CD14-positive monocyte (primary cell): ENCODE data around the gene WDR43. TPM values are rescaled to one million over a fixed set of nuclear protein-coding genes. Genes with fewer than 3 reads are reported as not detected.

ENCODE experiments used
- DNase-seq, 3 donors: peaks; one replicate each; pipeline ENCODE4 v3.0.0-alpha.2; 2011 to 2022
- H2AFZ ChIP-seq: 2 replicates; pipeline ENCODE4 v1.6.0; 2012; ENCODE audit warnings: mild to moderate bottlenecking, low read depth, low read length, inconsistent platforms; ENCODE audit not compliant: insufficient read depth, poor library complexity, severe bottlenecking
- H3K27ac ChIP-seq, 2 donors: 1 replicate in 1 of 2; 2 replicates in 1 of 2; pipeline ENCODE4 v1.5.1; 2012 to 2013; ENCODE audit warnings: low read length in 2 of 2, control low read depth in 1 of 2, inconsistent platforms in 1 of 2, low read depth in 1 of 2, mild to moderate bottlenecking in 1 of 2
- H3K27me3 ChIP-seq, 2 donors: one replicate each; pipeline versions ENCODE4 v1.6.0 to v1.6.1; 2011 to 2013; ENCODE audit warnings: low read length in 2 of 2; ENCODE audit not compliant: control insufficient read depth in 2 of 2, insufficient read depth in 2 of 2
- H3K36me3 ChIP-seq, 2 donors: replicated peaks in 1 of 2; 1 replicate in 1 of 2; 2 replicates in 1 of 2; pipeline versions ENCODE4 v1.5.1 to v1.6.1; 2012 to 2013; ENCODE audit warnings: low read length in 2 of 2, control low read depth in 1 of 2, inconsistent platforms in 1 of 2, mild to moderate bottlenecking in 1 of 2; ENCODE audit not compliant: insufficient read depth in 2 of 2, control insufficient read depth in 1 of 2
- H3K4me1 ChIP-seq, 2 donors: 1 replicate in 1 of 2; 2 replicates in 1 of 2; pipeline versions ENCODE4 v1.5.1 to v1.6.1; 2012 to 2013; ENCODE audit warnings: low read length in 2 of 2, control low read depth in 1 of 2, inconsistent platforms in 1 of 2, mild to moderate bottlenecking in 1 of 2, moderate library complexity in 1 of 2; ENCODE audit not compliant: insufficient read depth in 2 of 2, control insufficient read depth in 1 of 2
- H3K4me2 ChIP-seq: replicated peaks from 2 replicates; pipeline ENCODE3; 2012; ENCODE audit warnings: low read length, moderate library complexity, mild to moderate bottlenecking; ENCODE audit not compliant: poor library complexity, severe bottlenecking; ENCODE audit errors: extremely low read depth
- H3K4me3 ChIP-seq, 3 experiments: fragments of 200-600 bp in 1 of 3; sonication (generic) in 1 of 3; replicated peaks in 1 of 3; 1 replicate in 2 of 3; 2 replicates in 1 of 3; pipeline ENCODE4 v1.5.1; 2011 to 2013; ENCODE audit warnings: low read length in 3 of 3, mild to moderate bottlenecking in 3 of 3, control low read depth in 2 of 3, low read depth in 2 of 3, inconsistent platforms in 1 of 3, moderate library complexity in 1 of 3
- H3K79me2 ChIP-seq: 2 replicates; pipeline ENCODE4 v1.6.0; 2012; ENCODE audit warnings: mild to moderate bottlenecking, control low read depth, inconsistent platforms, low read length, moderate library complexity; ENCODE audit not compliant: insufficient read depth
- H3K9ac ChIP-seq: 2 replicates; pipeline ENCODE4 v1.6.0; 2017; ENCODE audit warnings: low read length, mild to moderate bottlenecking; ENCODE audit not compliant: insufficient read depth, poor library complexity, severe bottlenecking
- H3K9me3 ChIP-seq, 2 donors: replicated peaks in 1 of 2; 1 replicate in 1 of 2; 2 replicates in 1 of 2; pipeline versions ENCODE4 v1.5.1 to v1.6.1; 2012 to 2013; ENCODE audit warnings: low read length in 2 of 2, control low read depth in 1 of 2; ENCODE audit not compliant: control insufficient read depth in 1 of 2, insufficient read depth in 1 of 2
- H4K20me1 ChIP-seq: 2 replicates; pipeline ENCODE4 v1.6.0; 2012; ENCODE audit warnings: mild to moderate bottlenecking, low read length, control low read depth, moderate library complexity; ENCODE audit not compliant: insufficient read depth
- H3K27ac Mint-ChIP-seq, 7 donors: one replicate each; pipeline ENCODE4 v1.8.0; 2020; ENCODE audit warnings: mild to moderate bottlenecking in 7 of 7, mixed read lengths in 7 of 7, moderate library complexity in 6 of 7, inconsistent platforms in 2 of 7
- H3K27me3 Mint-ChIP-seq, 3 donors: one replicate each; pipeline ENCODE4 v1.8.0; 2021 to 2022; ENCODE audit warnings: low read depth in 3 of 3, mild to moderate bottlenecking in 3 of 3, mixed read lengths in 3 of 3, moderate library complexity in 3 of 3, inconsistent platforms in 1 of 3
- H3K36me3 Mint-ChIP-seq, 2 donors: one replicate each; pipeline ENCODE4 v1.8.0; 2020; ENCODE audit warnings: mixed read lengths in 2 of 2, inconsistent platforms in 1 of 2, mild to moderate bottlenecking in 1 of 2
- H3K4me1 Mint-ChIP-seq: one replicate; pipeline ENCODE4 v1.8.0; 2020; ENCODE audit warnings: mild to moderate bottlenecking, mixed read lengths
- H3K4me3 Mint-ChIP-seq, 2 donors: one replicate each; pipeline ENCODE4 v1.8.0; 2020; ENCODE audit warnings: mild to moderate bottlenecking in 2 of 2, mixed read lengths in 2 of 2, moderate library complexity in 1 of 2
- H3K9me3 Mint-ChIP-seq, 7 donors: one replicate each; pipeline ENCODE4 v1.8.0; 2020 to 2022; ENCODE audit warnings: mixed read lengths in 7 of 7, mild to moderate bottlenecking in 6 of 7, moderate library complexity in 6 of 7, inconsistent platforms in 2 of 7
- CTCF ChIP-seq: fragments of 200-600 bp; IDR thresholded peaks from one replicate; pipeline ENCODE4 v1.8.0; 2022; ENCODE audit warnings: antibody characterized with exemption, mild to moderate bottlenecking
- WGBS: methylation state at CpG from one replicate; pipeline ENCODE4 v1.1.5; 2013; ENCODE audit warnings: missing lambda C conversion rate; ENCODE audit not compliant: insufficient coverage; 5-methylcytosine and 5-hydroxymethylcytosine counted together
- intact Hi-C, 2 donors: fragments of 100-400 bp; cut with micrococcal nuclease; formaldehyde crosslinking; loops; one replicate each; pipeline versions ENCODE4 v1.15.0 to v1.15.1; 2023
- polyA plus RNA-seq, 3 donors: library from polyadenylated mRNA; depleted of rRNA in 1 of 3; unstranded in 2 of 3; stranded (reverse) in 1 of 3; fragments of 300-500 nt in 2 of 3; fragments of >200 nt in 1 of 3; fragmentation: Illumina TruSeq in 2 of 3; gene quantifications; 1 replicate in 2 of 3; 2 replicates in 1 of 3; pipeline ENCODE4 v1.2.3, GENCODE V29; 2012 to 2021

WDR43 gene
- polyA plus RNA-seq, 3 donors = 12.2 to 19.2 (median 16.1) TPM

DNA sequence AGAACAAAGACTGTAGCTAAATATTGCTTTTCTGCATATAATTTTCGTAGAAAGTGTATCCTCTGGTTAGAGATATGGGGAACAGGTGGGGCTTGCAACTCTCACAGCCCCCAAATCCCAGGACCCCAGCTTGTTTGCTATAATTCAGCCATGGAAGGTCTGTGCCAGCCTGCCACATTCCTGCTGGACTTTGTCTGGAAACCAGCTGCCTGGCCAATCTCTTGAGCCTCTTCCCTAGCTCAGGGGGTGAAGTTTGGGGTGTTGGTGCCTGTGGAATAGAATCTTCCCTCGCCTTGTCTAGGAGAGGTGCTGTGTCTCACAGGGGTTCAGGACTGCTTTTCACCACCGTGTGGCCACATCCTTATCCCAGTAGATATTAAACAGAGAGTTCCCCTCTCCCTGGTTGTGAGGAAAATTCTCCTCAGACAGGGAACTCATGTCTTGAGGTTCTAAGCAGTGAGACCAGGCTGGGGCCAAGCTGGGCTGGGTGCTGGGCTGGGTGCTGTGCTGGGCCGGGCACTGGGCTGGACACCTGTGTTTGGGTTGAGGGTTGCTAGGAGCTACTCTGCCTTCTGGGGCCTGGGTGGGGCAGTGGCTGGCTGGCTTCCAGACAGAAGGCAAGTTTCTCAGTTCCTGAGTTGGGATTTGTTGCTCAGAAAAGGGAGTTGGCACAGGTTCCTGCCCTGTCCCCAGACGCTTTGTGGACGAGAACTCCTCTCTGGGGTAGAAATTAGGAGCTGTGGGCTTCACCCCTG lies 98.9 kb downstream of the WDR43 start:
- peaks cover 0 to 2% (median 2%) of the 10 kb centered on the region in 3 donors for H3K27me3 Mint-ChIP-seq
- Histone ChIP-seq H3K36me3 (no peaks in the 10 kb centered on the region), H3K79me2 (no peaks in the 10 kb centered on the region), H3K4me2 (no peak overlapping the region), H3K27me3 (no peaks in the 10 kb centered on the region), H3K4me1 (no peaks in the 10 kb centered on the region), H3K9me3 (no peaks in the 10 kb centered on the region), H4K20me1 (no peaks in the 10 kb centered on the region), H3K27ac (no peak overlapping the region), H3K4me3 (no peak overlapping the region), H3K9ac (no peak overlapping the region), H2AFZ (no peak overlapping the region)
- peaks cover 0 to 3% (median 0%) of the 10 kb centered on the region in 7 donors for H3K9me3 Mint-ChIP-seq
- no peak for TF ChIP-seq CTCF
- H3K4me1 Mint-ChIP-seq = no peaks in the 10 kb centered on the region
- intact Hi-C loops = no loop called here
- no peak overlapping the region for H3K27ac Mint-ChIP-seq
- WGBS = 85% methylated on average over 2 of the region's 6 CpGs
- H3K36me3 Mint-ChIP-seq = no peaks in the 10 kb centered on the region
- H3K4me3 Mint-ChIP-seq = no peak overlapping the region
- no peak for DNase-seq

- Mint-ChIP-seq H3K4me3 (no peak overlapping the region), H3K27ac (no peak overlapping the region)
- H3K4me2 ChIP-seq = no peak overlapping the region
Observed at GRCh38 chr2:28994074-28994473, 99.6 kb downstream of the WDR43 start.

More at GRCh38 chr2:28994074-28994473, 99.6 kb downstream of the WDR43 start:
- no peak for TF ChIP-seq CTCF
- H3K4me1 Mint-ChIP-seq = peaks cover 3% of the 10 kb centered on the region
- H2AFZ ChIP-seq = no peak overlapping the region
- peaks cover 2 to 3% of the 10 kb centered on the region in 2 donors for H3K4me1 ChIP-seq
- DNase-seq = no peak
- 97% methylated on average over 8 of the region's 10 CpGs for WGBS
- no peaks in the 10 kb centered on the region for H3K36me3 ChIP-seq
- H3K27ac ChIP-seq = no peak overlapping the region
- no peaks in the 10 kb centered on the region for H3K9me3 ChIP-seq
- H4K20me1 ChIP-seq = no peaks in the 10 kb centered on the region
- H3K9ac ChIP-seq = no peak overlapping the region
- H3K27me3 Mint-ChIP-seq = no peaks in the 10 kb centered on the region
- H3K27me3 ChIP-seq = no peaks in the 10 kb centered on the region
- H3K79me2 ChIP-seq = no peaks in the 10 kb centered on the region
- no peak overlapping the region for H3K4me3 ChIP-seq
- intact Hi-C loops = no loop called here
- H3K36me3 Mint-ChIP-seq = no peaks in the 10 kb centered on the region
- peaks cover 0 to 3% (median 0%) of the 10 kb centered on the region in 7 donors for H3K9me3 Mint-ChIP-seq
